Glomerular endothelial cell (primary cell): ENCODE results near the gene SLC25A23. TPM values are rescaled to one million over a fixed set of nuclear protein-coding genes. Genes with fewer than 3 reads are reported as not detected.
"Not testable (repeated sequence)": the region's sequence is repeated elsewhere in the genome, so short reads cannot be mapped to it uniquely, and the experiment has no call there.

Experiments
- DNase-seq: peaks from one replicate; pipeline ENCODE4 v3.0.0-alpha.2; 2011; ENCODE audit warnings: low read depth, low spot score; ENCODE audit errors: extremely low read depth
- total RNA-seq: library from RNA; depleted of rRNA; stranded (reverse); fragments of >200 nt; gene quantifications from 2 replicates; pipeline ENCODE4 v1.2.3, GENCODE V29; 2015

The SLC25A23 gene
- total RNA-seq, 1 donor from 2014 or later, result 47.1 TPM

DNA sequence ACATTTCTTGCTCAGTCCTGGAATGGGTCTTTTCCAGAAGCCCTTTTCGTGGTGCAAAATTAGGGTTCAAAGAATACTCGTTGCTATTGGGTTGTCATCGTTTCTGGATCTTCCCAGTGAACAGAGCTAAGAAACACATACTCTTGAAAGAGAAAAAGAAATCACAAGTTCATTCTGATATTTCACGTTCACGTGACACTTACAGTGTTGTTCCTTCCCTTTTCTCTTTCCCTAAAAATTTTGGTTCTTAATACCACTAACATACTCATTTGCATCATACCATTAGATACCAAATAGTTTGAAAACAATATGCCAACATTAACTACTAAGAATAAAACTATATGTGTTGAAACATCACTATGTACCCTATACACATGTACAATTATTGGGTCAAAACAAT is 53.2 kb downstream of the SLC25A23 start:
- DNase-seq, result no peak

DNA sequence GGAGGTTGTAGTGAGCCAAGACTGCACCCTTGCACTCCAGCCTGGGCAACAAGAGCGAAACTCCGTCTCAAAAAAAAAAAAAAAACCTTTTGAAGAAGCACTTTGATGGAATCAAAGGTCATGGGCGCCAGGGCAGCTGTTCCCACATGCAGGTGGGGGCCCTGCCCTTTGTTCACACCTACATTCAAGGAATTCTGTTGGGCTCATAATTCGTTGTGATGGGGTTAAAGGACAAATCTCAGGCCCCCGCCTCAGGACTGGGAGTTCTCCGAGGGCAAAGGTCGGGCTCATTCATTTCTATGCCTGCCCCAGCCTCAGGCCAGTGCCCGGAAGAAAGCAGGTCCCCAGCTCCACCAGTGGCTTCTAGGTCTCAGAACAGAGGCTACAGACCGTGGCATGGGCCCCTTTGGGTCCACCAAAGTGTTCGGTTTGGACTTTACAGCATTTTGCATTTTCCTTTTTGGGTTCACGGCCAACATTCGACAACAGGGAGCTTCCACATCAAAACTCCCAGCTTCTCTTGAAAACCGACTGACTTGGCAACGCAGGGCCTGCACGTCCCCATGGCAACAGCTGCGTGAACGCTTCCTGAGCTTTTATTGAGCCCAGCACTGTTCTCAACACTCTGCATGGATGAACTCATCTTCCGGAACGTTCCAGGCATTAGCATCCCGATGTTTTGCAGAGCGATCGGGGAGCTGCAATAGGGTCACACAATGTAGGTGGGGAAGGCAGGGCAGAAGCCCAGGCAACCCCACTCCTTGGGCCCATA is 56.6 kb downstream of the SLC25A23 start:
- no peak for DNase-seq

DNA sequence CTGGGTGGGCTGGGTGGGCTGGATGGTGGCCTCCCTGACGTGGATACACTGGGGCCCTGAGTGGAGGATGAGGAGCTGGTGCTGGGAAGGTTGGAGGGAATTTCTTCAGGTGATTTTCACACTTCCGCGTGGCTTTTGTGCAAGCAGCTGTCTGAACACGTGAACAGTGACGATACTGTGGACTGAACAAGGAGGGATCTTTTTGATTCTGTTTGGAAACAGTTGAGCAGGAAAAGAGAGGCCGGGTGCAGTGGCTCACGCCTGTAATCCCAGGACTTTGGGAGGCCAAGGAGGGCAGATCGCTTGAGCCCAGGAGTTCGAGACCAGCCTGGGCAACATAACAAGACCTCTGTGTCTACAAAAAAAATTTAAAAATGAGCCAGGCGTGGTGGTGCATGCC is 57.5 kb downstream of the SLC25A23 start:
- DNase-seq, result no peak

- DNase-seq, result not testable (repeated sequence)
Measured at GRCh38 chr19:6400062-6400944, 59.3 kb downstream of the SLC25A23 start.

DNA sequence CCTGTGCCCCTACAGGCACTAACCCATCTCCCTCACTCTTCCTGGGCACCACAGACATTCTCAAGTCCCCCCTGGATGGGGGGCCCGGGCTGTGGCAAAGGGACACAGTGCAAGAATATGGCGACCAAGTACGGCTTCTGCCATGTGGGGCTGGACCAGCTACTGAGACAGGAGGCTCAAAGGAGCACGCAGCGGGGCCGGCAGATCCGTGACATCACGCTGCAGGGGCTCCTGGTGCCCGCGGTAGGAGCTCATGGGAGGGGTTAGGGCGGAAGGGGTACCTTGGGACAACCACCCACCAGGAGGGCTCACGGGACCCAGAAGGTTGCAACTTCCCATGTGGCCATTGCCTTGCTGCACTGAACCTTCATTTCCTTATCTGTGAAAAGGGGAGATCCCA is 63.3 kb downstream of the SLC25A23 start:
- no peak for DNase-seq

DNA sequence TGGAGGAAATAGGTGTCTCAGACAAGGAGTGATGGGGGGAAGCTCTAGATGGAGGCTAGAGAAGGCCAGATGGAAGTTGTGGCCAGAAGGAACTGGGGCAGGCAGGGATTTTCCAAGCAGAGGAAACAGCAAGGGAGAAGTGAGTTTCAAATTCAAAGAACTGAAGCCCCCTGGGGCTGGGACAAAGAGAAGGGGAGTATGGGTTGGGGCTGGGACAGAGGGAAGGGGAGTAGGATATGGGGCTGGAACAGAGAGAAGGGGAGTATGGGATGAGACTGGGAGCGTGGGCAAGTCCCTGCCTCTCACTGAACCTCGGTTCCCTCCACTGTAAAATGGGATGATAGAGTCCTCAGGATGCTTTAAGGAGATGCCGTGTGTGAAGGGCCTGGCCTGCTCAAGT is 64.8 kb downstream of the SLC25A23 start:
- DNase-seq, result no peak

- DNase-seq, result no peak
Measured at GRCh38 chr19:6393983-6394412, 65.6 kb downstream of the SLC25A23 start.

GRCh38 chr19:6393074-6393982 is 66.3 kb downstream of the SLC25A23 start, which contains the start of gene GTF2F1:
Gene GTF2F1, minus strand, starts transcription at chr19:6393164. Its CDS starts 169 bp downstream, at chr19:6392995.
- peak; percentile 63 for DNase-seq

DNA sequence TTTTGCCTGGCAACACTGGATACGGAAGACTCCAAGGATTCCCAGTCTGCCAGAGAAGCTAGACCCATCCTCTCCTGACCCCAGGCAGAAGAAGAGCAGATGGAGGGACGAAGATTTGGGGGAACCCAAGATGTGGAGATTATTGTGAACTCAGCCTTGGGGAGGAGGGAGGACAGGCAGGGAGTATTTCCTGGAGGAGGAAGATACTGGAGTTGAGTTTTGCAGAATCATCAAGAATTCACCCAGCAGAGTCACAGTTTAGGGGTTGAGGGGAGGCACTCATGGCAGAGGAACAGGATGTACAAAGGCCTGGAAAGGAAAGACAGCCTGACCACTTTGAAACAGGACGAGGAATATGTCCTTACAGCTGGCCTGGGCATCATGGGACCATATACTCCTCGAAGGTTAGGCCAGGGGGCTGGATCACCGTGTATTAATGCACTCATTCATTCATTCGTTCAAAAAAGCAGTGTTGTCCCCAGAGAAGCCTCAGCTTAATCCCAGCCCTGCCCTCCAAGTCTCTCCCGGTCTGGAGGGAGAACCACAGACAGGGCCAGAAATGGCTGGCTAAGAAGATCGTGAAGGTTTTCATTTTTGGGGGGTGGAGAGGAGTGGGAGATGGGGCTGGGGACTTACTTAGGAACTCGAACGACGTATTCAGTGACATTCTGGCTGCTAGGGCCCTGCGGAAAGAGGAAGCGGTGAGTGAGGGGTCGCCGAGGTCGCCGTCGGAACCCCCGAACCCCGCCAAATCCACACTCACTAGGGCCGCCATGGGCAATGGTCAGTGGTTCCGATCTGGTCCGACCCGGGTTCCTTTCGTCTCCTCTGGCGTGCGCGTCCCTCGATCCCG is 67.1 kb downstream of the SLC25A23 start:
- DNase-seq, result no peak

Other genes starting within 250 kb of the SLC25A23 start
- 23.3 and 32.2 TPM in 2 replicates for gene MLLT1, start 179.8 kb downstream of the SLC25A23 start, total RNA-seq
- not detected in 2 replicates for gene ACER1, start 126.2 kb downstream of the SLC25A23 start, total RNA-seq
- 119 and 129 TPM in 2 replicates for gene CLPP, start 98.3 kb downstream of the SLC25A23 start, total RNA-seq
- 50.4 and 51.5 TPM in 2 replicates for gene ALKBH7, start 87.0 kb downstream of the SLC25A23 start, total RNA-seq
- gene PSPN, start 83.9 kb downstream of the SLC25A23 start, total RNA-seq, result 1.3 TPM in 2 replicates
- gene GTF2F1, start 66.6 kb downstream of the SLC25A23 start, total RNA-seq, result 57.8 and 71.9 TPM in 2 replicates
- gene KHSRP, start 35.0 kb downstream of the SLC25A23 start, total RNA-seq, result 233 and 255 TPM in 2 replicates
- gene SLC25A41, start 26.0 kb downstream of the SLC25A23 start, total RNA-seq, result 0.70 TPM in 1 of 2 replicates, not detected in the other
- 0.34 TPM in 1 of 2 replicates, not detected in the other for gene CRB3, start 4.5 kb upstream of the SLC25A23 start, total RNA-seq
- gene DENND1C, start 22.0 kb upstream of the SLC25A23 start, total RNA-seq, result 0.10 TPM in 1 of 2 replicates, not detected in the other
- gene TUBB4A, start 42.5 kb upstream of the SLC25A23 start, total RNA-seq, result 3.7 TPM in 1 of 2 replicates, not detected in the other
- 8.2 and 12.1 TPM in 2 replicates for gene TNFSF9, start 71.2 kb upstream of the SLC25A23 start, total RNA-seq
- 7.8 and 8.9 TPM in 2 replicates for gene CD70, start 131.4 kb upstream of the SLC25A23 start, total RNA-seq
- gene TNFSF14, start 210.4 kb upstream of the SLC25A23 start, total RNA-seq, result not detected in 2 replicates